CD4-positive, alpha-beta T cell treated with Interleukin-1 beta for 1 hour (primary cell): ENCODE measurements around the gene LY86.

ENCODE experiments used
- DNase-seq, 2 donors: peaks; one replicate each; pipeline ENCODE4 v3.0.0-alpha.2; 2020 to 2022

LY86 gene

GRCh38 chr6:6570929-6571671 is 17.4 kb upstream of the LY86 start:
- DNase-seq = no peak

DNA sequence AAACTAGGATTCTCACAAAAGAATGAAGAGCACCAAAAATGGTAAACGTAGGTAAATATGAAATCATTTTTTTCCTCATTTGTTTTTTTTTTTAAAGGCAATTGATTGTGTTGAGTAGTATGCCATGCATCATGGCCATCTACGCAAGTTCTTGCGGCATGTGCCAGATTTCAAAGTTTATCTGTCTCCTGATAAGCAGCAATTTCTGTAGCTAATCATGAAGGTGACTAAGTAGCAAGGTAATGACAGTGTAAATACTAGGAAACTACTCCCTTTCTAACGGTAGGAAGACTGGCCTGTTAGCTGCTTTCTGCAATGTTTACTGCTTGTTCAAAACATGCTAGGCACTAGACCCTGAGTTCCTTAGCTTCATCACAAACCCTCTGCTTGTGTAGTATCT is 13.4 kb upstream of the LY86 start:
- DNase-seq = no peak

- DNase-seq = no peak
These were observed 10.8 kb upstream of the LY86 start for GRCh38 chr6:6577735-6578134.

DNA sequence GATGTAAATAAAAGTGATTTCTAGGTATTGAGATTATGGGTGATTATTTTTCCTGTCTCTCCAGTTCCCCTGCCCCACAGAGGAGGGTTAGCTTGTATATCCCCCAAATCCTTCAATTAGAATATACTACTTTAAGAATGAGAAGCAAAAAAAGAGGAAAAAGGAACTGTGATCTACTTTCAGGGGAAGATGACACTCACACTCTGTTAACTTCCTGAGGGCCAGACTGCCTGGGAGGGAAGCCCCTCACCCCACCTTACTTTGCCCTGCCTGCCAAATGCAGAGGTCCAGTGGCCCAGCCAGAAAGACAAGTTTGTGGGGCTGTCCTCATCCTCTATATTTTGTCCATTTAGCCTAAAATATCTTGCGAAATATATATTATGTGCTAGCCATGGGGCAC is 9.2 kb upstream of the LY86 start:
- no peak for DNase-seq

GRCh38 chr6:6580225-6580856 is 8.2 kb upstream of the LY86 start:
- DNase-seq = no peak

DNA sequence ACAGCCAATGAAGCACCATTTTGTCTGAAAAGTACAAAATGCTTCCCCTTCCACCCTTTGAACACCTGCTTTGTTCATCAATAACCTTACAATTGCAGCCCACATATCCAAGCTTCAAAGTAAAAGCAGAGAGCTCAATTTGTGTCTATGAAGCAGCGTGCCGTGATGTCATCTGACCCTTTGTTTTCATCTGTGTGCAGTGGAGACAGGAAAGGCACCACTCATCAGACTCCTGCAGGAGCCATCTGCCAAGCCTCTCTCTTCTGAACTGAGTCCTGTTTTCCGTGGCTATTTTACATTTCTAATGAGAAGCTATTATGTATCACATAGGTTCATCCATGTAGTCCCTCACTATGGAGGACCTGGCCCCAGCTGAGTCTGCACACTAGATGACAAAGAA is 7.5 kb upstream of the LY86 start:
- peak in 1 of 2 donors; percentile 19 for DNase-seq

GRCh38 chr6:6582131-6582530 is 6.4 kb upstream of the LY86 start:
- no peak for DNase-seq

- no peak for DNase-seq
These were observed 4.7 kb upstream of the LY86 start for GRCh38 chr6:6583836-6584235.

DNA sequence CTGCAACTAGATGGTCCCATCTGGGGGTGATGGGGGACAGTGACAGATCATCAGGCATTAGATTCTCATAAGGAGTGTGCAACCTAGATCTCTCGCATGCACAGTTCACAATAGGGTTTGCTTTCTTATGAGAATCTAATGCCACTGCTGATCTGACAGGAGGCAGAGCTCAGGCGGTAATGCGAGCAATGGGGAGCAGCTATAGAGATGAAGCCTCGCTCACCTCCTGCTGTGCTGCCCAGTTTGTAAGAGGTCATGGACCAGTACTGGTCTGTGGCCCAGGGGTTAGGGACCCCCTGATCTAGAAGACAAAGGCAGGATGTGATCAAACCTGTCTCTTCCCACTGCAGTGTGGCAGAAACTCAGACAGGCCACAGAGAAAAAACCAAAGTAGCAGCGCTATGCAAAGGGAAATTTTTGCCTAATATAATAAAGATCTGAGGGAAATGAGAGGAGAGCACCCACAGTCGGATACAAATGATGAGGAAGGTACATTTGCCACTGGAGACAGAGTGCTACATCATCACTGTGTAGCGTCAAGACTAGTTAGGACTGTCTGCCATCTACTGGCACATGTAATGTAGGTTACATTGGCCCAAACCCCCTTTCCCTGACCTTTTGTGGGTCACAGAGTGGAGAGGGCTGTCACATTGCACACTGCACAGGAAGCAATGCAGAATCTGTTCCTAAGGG is 4.1 kb upstream of the LY86 start:
- DNase-seq = no peak

DNA sequence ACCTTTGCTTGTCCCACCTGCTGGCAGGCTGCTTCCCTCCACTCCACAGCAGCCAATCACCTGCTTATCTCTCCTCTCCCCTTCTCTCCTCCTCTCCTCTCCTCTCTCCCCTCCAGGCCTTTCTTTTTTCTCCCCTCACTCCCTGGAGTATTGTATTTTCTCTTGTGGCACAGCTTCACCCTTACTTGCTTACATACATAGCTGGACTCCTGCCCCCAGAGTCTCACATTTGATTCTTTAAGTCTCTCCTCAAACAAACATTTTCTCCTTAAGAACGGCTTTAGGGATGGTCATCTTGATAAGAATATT is 3.6 kb upstream of the LY86 start:
- DNase-seq = no peak

GRCh38 chr6:6586167-6586566 is 2.4 kb upstream of the LY86 start:
- no peak for DNase-seq

DNA sequence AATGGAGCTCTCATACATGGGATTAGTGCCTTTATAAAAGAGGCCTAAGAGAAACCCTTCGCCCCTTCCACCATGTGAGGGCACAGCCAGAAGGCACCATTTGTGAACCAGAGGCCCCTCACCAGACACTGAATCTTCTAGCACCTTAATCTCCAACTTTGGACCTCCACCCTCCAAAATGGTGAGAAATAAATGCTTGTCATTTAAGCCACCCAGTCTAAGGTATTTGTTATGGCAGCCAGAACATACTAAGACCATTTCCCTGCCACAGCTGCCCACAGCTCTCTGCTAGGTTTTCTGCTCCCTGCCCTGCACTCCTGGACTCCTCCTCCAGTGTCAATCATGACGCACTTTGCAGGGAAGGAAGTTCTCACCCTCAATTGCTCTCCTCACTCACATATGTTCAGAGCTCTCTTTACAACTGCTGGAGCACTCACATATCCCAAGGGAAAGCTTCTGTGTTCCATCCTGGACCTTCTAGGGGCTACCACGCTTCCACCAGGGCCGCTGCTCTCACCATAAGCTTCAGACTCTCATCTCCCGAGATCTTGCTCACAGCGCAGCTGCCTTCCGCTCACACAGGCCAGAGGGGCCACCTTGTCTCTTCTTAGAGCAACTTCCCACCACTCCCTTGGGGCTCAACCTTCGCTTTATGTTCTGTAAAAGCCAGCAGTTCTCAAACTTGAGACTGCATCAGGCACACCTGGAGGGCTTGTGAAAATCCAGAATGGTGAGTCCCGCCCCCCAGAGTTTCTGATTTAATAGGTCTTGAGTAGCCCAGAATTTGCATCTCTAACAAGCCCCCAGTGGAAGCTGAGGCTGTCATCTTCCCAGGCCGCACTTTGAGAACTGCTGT is 1.6 kb upstream of the LY86 start:
- peak in 1 of 2 donors; percentile 27 for DNase-seq

DNA sequence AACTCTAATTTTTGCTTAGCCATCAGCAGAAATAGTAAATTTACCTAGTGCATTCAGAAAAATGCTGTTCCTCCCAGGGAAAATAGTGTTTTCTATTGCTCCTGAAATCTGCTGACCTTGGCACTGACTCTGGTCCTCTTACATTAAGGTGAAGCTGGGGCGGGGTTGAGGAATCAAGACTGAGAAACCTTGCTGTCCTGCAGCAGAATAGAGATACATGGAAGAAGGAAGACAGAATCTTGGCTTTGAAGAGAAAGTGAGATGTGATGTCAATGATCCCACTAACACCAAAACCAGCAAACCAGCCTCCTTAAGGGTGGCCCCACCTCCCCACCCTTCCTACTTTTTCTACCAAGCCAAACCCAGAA is 840 bp upstream of the LY86 start:
- DNase-seq = no peak

GRCh38 chr6:6588924-6589709 is 597 bp downstream of the LY86 start:
- no peak for DNase-seq

- DNase-seq = no peak
These were observed 2.0 kb downstream of the LY86 start for GRCh38 chr6:6590530-6590929.

- peak; percentile 16 to 65 for DNase-seq
These were observed 3.4 kb downstream of the LY86 start for GRCh38 chr6:6591778-6592465.

GRCh38 chr6:6592826-6593475 is 4.4 kb downstream of the LY86 start:
- DNase-seq = no peak

GRCh38 chr6:6593867-6594468 is 5.4 kb downstream of the LY86 start:
- DNase-seq = no peak

DNA sequence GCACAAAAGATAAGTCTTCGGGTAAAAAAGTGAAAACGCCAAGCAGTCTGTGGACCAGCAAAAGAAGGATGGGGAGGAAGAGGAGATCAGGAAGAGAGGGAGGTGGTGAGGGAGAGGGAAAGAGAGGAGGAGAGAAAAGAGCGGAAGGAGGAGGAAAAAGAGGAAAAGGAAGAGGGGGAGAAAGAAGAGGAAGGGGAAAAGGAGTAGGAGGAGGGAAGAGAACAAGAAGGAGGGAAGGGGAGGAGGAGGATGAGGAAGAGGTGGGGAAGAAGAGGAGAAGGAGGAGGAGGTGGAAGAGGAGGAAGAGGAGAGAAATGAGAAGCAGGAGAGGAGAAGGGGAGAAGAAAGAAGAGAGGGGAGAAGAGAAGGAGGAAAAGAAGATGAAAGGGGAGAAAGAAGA is 6.5 kb downstream of the LY86 start:
- no peak for DNase-seq

DNA sequence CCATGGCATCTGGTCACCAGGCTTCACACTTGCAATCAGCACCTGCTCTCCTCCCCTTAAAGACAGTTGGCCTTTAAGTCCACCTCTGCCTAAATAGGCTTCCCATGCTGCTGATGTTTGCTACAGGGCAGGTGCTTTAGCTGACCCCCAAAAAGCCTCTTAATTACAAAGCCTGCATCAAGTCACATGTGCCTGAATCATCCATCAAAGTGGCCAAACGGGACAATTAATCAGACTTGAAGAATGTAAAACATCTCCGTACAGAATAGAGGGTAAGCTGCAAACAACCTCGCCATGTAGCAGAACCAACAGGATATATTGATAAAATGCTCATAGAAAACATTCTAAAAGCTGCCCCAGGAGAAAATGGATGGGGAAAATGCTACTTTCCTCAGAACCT is 7.4 kb downstream of the LY86 start:
- DNase-seq = no peak
